GM12801 (cell line): Measurements from ENCODE around the gene NAPA.

Experiments used
- CTCF ChIP-seq: IDR thresholded peaks from one replicate; pipeline ENCODE4 v1.5.1; 2011; ENCODE audit warnings: control low read depth; ENCODE audit not compliant: insufficient read length; ENCODE audit errors: extremely low read depth

The NAPA gene

GRCh38 chr19:47461876-47462275 lies 53.0 kb downstream of the NAPA start:
- no peak for TF ChIP-seq CTCF

- no peak for TF ChIP-seq CTCF
Observed at GRCh38 chr19:47459477-47459876, 55.4 kb downstream of the NAPA start.

GRCh38 chr19:47458672-47459071 lies 56.2 kb downstream of the NAPA start:
- no peak for TF ChIP-seq CTCF

- TF ChIP-seq CTCF = no peak
Observed at GRCh38 chr19:47456721-47457474, 58.0 kb downstream of the NAPA start.

GRCh38 chr19:47450478-47450877 lies 64.4 kb downstream of the NAPA start:
- no peak for TF ChIP-seq CTCF

- no peak for TF ChIP-seq CTCF
Observed at GRCh38 chr19:47448360-47448727, 66.5 kb downstream of the NAPA start.

GRCh38 chr19:47447470-47448359 lies 67.1 kb downstream of the NAPA start:
- TF ChIP-seq CTCF = no peak
